ENCODE results near the gene VWA2.

Gene VWA2

DNA sequence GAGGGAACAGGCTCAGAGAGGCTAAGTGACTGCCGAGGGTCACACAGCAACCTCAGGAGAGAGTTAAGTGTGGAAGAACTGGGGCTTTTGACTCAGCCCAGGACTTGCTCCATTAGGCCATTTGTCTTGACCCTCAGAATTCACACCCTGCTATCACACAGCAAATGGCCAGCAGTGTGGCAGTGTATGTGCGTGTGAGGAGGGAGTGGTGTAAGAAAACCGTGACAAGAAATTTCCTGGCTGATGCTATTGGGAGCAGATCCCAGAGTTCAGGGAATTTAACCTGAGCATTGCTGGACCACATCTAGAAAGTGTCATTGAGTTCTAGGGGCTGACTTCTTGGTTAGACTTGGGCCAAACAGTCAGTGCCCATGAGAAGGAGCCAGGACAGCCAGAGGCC, 18.4 kb downstream of the VWA2 start:
- Mint-ChIP-seq H3K4me3 (no peak overlapping the region), H3K27ac (no peak overlapping the region), H3K9me3 (peaks cover 5% of the 10 kb centered on the region), H3K36me3 (ENCODE audit: low read depth) (peaks cover 2% of the 10 kb centered on the region), H3K27me3 (ENCODE audit: low read depth) (peaks cover 9% of the 10 kb centered on the region), H3K4me1 (ENCODE audit: low read depth) (peaks cover 2% of the 10 kb centered on the region)

DNA sequence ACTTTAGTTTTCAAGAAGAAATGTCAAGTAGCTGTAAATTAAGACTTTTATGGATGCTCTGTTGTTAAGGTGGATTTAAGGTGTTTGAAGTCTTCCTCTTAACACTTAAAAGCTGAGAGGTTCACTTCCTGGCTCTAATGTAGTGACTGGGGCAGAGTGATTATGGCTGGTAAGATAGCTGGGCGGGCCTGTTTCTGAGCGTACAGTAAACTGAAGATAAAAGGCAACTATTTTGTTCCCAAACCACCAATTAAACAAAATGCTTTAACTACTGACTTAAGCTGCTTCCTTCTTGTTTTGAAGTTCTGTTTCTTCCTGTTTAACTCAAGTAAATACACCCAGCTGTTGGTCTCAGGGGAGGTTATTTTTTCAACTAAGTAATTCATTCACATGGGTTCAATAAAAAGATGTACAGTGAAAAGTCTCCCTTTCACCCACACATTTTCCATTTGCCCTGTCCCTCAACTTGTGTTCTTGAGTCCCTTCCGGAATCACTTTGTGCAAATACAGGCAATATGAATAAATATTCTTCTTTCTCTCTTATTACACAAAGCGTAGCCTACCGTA, 19.3 kb downstream of the VWA2 start:
- Mint-ChIP-seq H3K9me3 (peaks cover 3% of the 10 kb centered on the region), H3K36me3 (ENCODE audit: low read depth) (peaks cover 1% of the 10 kb centered on the region), H3K4me3 (no peak overlapping the region), H3K27me3 (ENCODE audit: low read depth) (peaks cover 9% of the 10 kb centered on the region), H3K27ac (no peak overlapping the region), H3K4me1 (ENCODE audit: low read depth) (peaks cover 2% of the 10 kb centered on the region)

DNA sequence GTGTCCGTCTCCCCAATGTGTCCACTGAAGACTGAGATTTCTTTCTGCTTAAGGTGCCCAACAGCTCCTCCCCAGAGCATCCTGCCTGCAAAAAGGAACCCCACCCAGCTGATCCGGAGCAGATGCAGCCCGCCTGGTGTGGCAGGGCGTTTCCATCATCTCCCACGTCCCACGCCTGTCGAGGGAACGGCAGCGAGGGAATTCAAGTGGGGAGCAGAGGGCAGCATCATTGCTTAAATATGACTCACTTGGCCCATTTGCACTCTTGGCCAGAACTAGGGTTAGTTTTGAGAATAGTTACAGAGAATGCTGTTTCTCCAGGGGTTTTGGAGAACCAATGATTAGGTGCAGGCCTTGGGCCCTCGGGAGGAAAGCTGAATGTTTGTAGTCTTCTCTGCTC, 20.8 kb downstream of the VWA2 start:
- Mint-ChIP-seq H3K4me3 (no peak overlapping the region), H3K36me3 (ENCODE audit: low read depth) (no peaks in the 10 kb centered on the region), H3K4me1 (ENCODE audit: low read depth) (peaks cover 2% of the 10 kb centered on the region), H3K9me3 (no peaks in the 10 kb centered on the region), H3K27me3 (ENCODE audit: low read depth) (peaks cover 9% of the 10 kb centered on the region), H3K27ac (no peak overlapping the region)

DNA sequence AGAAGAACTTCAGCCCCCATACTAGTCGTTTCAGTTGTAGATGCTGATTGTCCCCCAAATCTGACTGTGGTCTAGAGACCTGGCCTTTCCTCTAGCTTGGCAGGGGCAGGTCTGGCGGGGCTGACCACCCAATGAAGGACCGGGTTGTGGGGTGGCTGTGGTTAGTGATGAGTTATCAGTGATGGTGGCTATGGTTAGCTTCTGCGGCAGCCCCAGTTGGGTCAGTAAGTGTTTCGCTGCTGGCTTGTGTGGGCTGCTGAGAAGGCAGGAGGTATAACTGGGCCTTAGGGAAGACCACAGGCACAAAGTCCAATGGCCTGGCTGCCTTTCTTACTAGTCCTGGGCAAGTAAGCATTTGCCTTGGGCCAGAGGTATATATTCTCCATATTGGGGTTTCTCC, 21.3 kb downstream of the VWA2 start:
- Mint-ChIP-seq H3K4me3 (no peak overlapping the region), H3K27ac (no peak overlapping the region), H3K4me1 (ENCODE audit: low read depth) (peaks cover 2% of the 10 kb centered on the region), H3K9me3 (no peaks in the 10 kb centered on the region), H3K27me3 (ENCODE audit: low read depth) (peaks cover 9% of the 10 kb centered on the region), H3K36me3 (ENCODE audit: low read depth) (no peaks in the 10 kb centered on the region)

DNA sequence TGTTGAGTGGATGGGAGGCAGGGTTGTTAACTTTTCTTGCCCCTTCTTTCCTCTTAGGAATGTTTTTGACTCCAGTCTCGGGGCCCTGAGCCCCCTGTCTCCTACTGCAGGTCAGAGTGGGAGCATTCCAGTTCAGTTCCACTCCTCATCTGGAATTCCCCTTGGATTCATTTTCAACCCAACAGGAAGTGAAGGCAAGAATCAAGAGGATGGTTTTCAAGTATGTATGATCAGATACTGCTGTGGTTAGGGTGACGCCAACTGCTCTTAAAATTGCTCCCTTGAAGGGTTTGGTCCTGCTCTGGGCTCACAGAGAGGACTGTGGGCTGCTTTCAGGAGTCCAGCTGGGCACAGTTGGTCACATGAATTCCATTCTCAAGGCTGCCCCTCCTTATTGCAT, 22.0 kb downstream of the VWA2 start:
- Mint-ChIP-seq H3K27me3 (ENCODE audit: low read depth) (peaks cover 9% of the 10 kb centered on the region), H3K4me1 (ENCODE audit: low read depth) (peaks cover 2% of the 10 kb centered on the region), H3K36me3 (ENCODE audit: low read depth) (no peaks in the 10 kb centered on the region), H3K9me3 (no peaks in the 10 kb centered on the region), H3K27ac (no peak overlapping the region), H3K4me3 (no peak overlapping the region)

DNA sequence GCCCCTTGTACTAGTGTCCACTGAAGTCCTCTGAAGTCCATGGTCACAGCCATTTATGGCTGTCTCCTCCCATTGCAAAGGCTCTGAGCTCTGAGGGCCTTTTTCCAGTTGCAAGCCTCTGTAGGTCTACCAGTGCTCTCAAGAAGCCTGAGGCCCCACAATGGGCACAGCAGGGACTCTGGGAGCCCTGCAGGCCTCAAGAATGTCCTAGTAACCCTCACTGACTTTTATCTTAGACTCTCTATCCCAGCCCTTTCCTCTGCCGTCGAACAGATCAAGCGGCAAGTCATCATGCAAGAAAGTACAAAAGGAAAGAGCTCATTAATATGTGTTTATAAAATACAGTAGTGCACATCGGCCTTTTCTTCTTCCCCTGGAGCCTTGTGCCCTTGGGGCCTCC, 23.4 kb downstream of the VWA2 start:
- Mint-ChIP-seq H3K36me3 (ENCODE audit: low read depth) (no peaks in the 10 kb centered on the region), H3K9me3 (no peaks in the 10 kb centered on the region), H3K4me1 (ENCODE audit: low read depth) (peaks cover 2% of the 10 kb centered on the region), H3K27ac (no peak overlapping the region), H3K4me3 (no peak overlapping the region), H3K27me3 (ENCODE audit: low read depth) (peaks cover 9% of the 10 kb centered on the region)

DNA sequence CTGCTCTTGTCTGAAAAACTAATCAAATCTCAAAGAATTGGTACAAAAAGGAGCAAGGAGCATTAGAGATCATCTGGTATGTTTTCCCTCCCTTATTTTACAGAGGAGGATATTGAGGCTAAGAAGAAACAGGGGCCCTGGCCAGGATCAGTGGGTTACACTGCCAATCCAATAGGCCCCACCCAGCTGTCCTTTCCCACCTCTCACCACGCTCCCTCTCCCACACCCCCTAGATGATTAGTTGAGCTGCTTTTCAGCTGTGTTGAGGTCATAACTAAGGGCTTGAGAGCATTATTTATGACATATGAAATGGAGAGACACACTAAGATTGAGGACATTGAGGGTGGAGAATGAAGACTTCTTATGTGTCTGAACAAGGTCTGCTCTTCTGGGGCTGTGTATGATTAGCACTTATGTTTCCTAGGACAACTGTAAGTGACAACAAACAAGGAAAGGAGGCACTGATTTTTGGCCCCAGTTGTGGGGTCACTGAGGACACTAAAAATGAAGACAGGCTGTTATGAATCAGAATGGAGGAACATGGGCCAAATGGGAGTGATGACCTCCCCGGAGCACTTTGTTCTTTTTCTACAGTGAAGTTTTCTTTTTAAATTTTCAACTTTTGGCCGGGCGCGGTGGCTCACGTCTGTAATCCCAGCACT, 26.5 kb downstream of the VWA2 start:
- H3K4me3 Mint-ChIP-seq: no peak overlapping the region
- H3K27ac Mint-ChIP-seq: no peak overlapping the region
- H3K9me3 Mint-ChIP-seq: no peaks in the 10 kb centered on the region
- peaks cover 2% of the 10 kb centered on the region for H3K4me1 Mint-ChIP-seq (ENCODE audit: low read depth)
- H3K36me3 Mint-ChIP-seq (ENCODE audit: low read depth): no peaks in the 10 kb centered on the region
- H3K27me3 Mint-ChIP-seq (ENCODE audit: low read depth): no peaks in the 10 kb centered on the region

DNA sequence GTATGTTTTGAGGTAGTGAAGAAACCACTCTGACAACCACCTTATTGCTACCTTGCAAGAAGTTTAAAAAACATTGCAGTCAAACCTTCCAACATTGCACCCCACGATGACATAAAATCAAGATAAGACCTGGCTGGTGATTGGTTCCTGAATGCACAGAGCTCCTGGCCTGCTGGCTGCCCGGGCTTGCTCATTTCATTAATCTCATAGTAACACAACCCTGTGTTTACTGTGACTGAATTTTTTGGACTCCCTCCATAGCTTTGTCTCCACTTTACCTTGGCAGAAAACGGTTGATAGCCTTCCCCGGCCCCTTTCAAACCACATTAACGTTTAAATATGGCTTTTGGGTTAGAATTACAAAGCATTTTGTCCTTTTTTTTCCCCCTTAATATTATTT, 27.5 kb downstream of the VWA2 start:
- Mint-ChIP-seq H3K27me3 (ENCODE audit: low read depth) (no peaks in the 10 kb centered on the region), H3K9me3 (no peaks in the 10 kb centered on the region), H3K36me3 (ENCODE audit: low read depth) (no peaks in the 10 kb centered on the region), H3K4me1 (ENCODE audit: low read depth) (no peaks in the 10 kb centered on the region), H3K27ac (no peak overlapping the region), H3K4me3 (no peak overlapping the region)

DNA sequence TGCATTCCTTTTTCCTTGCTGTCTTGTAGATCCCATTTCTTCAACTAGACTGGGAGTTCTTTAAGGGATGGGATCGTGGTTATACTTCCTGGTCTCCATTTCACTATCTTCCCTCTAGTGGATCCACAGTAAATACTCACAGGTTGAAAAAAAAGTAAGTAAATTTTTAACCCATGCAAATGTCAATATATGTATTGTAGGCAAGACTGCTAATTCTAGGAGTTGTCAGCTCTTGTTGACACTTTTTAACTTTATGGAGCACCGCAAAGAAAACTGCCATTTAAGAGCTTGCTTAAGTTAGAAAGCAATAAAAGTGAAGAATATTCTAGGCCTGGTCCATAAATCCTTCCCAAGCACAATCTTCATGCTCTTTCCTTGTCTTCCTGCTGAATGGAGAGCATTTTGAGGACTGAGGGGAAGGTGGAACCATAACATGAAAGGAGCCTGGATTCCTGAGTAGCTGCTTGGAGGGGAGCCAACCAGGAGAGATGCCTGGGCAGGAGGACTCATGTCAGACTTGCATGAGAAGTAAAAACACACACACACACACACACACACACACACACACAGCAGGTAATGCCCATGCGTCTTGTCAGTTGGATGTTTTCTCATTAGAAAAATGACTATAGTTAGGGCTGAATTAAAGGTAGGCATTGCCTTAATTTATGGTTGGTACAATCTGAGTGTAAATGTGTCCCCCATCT, 32.2 kb downstream of the VWA2 start:
- H3K4me1 Mint-ChIP-seq (ENCODE audit: low read depth): no peaks in the 10 kb centered on the region

DNA sequence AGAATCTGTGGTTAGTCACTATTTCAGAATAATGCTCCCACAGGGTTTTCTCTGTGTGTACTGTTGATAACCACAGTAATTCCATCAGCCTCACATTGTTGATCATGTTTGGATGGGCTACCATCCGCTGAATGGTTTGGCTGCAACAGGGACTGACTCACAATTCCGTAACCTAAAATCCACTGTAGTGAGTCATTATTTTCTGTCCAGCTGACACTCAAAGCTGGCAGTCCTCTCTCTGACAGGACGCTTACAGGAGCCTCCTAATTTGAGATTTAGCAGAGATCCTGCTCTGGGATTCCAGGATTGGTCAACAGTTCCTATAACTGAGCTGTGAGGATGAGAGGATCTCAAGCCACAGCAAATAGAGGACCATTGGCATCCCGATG, 32.7 kb downstream of the VWA2 start:
- no peak overlapping the region for H3K27ac Mint-ChIP-seq
- no peak overlapping the region for H3K4me3 Mint-ChIP-seq
- peaks cover 6% of the 10 kb centered on the region for H3K27me3 Mint-ChIP-seq (ENCODE audit: low read depth)
- no peaks in the 10 kb centered on the region for H3K36me3 Mint-ChIP-seq (ENCODE audit: low read depth)
- H3K4me1 Mint-ChIP-seq (ENCODE audit: low read depth): no peaks in the 10 kb centered on the region
- H3K9me3 Mint-ChIP-seq: no peaks in the 10 kb centered on the region

More for the DNA sequence above, 32.2 kb downstream of the VWA2 start:
- H3K27me3 Mint-ChIP-seq (ENCODE audit: low read depth): peaks cover 6% of the 10 kb centered on the region
- no peaks in the 10 kb centered on the region for H3K36me3 Mint-ChIP-seq (ENCODE audit: low read depth)
- H3K4me3 Mint-ChIP-seq: no peak overlapping the region
- H3K9me3 Mint-ChIP-seq: no peaks in the 10 kb centered on the region
- no peak overlapping the region for H3K27ac Mint-ChIP-seq

DNA sequence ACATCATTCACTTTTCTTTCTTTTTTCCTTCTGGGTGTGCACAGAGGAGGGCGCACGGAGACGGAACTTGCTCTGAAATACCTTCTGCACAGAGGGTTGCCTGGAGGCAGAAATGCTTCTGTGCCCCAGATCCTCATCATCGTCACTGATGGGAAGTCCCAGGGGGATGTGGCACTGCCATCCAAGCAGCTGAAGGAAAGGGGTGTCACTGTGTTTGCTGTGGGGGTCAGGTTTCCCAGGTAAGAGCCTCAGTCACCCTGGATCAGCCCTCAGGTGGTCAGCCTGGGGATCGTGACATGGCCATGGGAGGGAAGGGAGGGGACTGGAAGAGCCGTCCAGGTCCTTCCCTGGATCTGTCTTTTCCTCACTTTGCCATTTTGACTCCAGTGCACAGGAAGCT, 33.6 kb downstream of the VWA2 start:
- Mint-ChIP-seq H3K27me3 (ENCODE audit: low read depth) (peaks cover 6% of the 10 kb centered on the region), H3K36me3 (ENCODE audit: low read depth) (no peaks in the 10 kb centered on the region), H3K27ac (no peak overlapping the region), H3K9me3 (no peaks in the 10 kb centered on the region), H3K4me1 (ENCODE audit: low read depth) (no peaks in the 10 kb centered on the region), H3K4me3 (no peak overlapping the region)

DNA sequence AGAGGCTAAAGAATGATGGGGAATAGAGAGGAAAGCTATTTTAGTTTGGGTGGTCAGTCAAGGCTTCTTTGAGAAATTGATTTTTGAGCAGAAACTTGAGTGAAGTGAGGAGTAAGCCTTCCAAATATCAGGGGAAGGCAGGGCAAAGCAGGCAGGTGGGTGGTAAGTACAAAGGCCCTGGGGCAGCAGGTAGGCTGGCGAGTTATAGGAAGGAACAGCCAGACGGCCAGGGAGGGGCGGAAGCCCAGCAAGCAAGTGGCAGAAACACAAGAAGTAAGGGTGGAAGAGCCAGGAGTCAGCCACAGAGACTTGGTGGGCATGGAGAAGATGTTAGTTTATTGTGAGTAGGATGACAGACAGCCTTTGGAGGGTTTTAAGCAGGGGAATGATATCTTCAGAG, 34.9 kb downstream of the VWA2 start:
- no peaks in the 10 kb centered on the region for H3K9me3 Mint-ChIP-seq
- peaks cover 6% of the 10 kb centered on the region for H3K27me3 Mint-ChIP-seq (ENCODE audit: low read depth)
- no peaks in the 10 kb centered on the region for H3K36me3 Mint-ChIP-seq (ENCODE audit: low read depth)
- H3K27ac Mint-ChIP-seq: no peak overlapping the region
- no peaks in the 10 kb centered on the region for H3K4me1 Mint-ChIP-seq (ENCODE audit: low read depth)
- no peak overlapping the region for H3K4me3 Mint-ChIP-seq

DNA sequence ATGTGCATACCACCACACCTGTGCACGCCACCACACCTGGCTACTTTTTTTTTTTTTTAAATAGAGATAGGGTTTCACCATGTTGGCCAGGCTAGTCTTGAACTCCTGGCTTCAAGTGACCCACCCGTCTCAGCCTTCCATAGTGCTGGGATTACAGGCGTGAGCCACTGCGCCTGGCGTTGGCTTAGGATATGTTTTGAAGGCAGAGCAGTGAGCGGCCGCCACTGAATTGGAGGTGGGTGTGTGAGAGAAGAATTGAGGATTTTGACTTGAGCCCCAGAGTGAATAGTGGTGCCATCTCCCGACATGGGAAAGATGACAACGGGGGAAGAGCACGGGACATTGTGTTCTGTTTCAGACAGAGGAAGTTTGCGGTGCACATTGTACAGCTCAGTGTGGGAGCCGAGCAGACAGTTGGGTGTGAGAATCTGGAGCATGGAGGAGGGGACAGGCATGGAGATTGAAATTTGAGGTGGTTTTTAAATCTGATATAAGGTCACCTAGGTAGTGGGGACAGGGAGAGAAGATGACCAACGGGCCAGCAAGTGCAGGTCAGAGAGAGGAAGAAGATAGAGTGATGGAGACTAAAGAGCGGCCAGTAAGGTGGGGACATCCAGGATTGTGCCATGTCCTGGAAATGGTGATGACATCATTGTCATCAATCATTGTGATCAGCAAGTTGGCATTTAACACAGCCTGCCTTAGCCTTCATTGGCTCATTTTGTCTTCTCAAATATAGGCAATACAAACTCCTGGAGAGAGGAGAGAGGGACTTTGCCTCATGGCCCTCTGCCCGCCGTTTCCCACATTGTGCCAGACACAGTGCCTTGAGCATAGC, 35.8 kb downstream of the VWA2 start:
- Mint-ChIP-seq H3K27me3 (ENCODE audit: low read depth) (peaks cover 6% of the 10 kb centered on the region), H3K27ac (no peak overlapping the region), H3K36me3 (ENCODE audit: low read depth) (no peaks in the 10 kb centered on the region), H3K4me3 (no peak overlapping the region), H3K9me3 (no peaks in the 10 kb centered on the region), H3K4me1 (ENCODE audit: low read depth) (no peaks in the 10 kb centered on the region)

DNA sequence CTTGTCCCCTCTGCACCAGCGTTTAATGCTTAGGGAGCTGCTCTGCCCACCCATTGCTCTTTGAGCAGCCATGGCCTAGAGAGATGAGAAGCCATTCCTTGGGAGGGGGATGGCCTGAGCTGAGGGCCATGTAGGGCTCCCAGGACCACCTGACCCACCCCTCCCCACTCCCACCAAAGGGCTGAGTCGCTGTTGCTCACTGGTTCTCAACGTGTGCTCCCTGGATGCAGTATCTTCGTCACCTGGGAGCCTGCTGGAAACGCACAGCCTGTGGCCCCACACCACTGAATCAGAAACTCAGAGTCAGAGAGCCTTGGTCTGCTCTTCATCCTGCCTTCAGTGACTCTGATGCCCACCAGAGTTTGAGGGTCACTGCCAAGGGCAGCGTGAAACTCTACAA, 37.0 kb downstream of the VWA2 start:
- Mint-ChIP-seq H3K9me3 (no peaks in the 10 kb centered on the region), H3K4me3 (no peak overlapping the region), H3K27me3 (ENCODE audit: low read depth) (peaks cover 6% of the 10 kb centered on the region), H3K27ac (no peak overlapping the region), H3K36me3 (ENCODE audit: low read depth) (no peaks in the 10 kb centered on the region), H3K4me1 (ENCODE audit: low read depth) (no peaks in the 10 kb centered on the region)

DNA sequence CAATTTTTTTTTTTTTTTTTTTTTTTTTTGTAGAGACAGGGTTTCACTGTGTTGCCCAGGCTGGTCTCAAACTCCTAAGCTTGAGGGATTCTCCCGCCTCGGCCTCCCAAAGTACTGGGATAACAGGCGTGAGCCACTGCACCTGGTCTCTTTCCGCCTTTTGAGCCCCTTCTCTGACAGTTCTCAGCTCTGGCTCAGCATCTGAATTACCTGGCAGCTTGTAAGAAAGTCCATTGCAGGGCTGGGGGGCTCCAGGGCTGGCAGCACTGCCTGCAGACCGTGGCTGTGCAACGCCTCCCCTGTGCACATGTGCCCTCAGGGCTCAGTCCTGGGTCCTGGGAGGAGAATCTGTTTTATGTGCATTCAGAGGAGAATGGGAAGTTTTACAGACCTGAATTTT, 37.6 kb downstream of the VWA2 start:
- H3K9me3 Mint-ChIP-seq: no peaks in the 10 kb centered on the region
- no peaks in the 10 kb centered on the region for H3K4me1 Mint-ChIP-seq (ENCODE audit: low read depth)
- H3K27me3 Mint-ChIP-seq (ENCODE audit: low read depth): peaks cover 6% of the 10 kb centered on the region
- H3K27ac Mint-ChIP-seq: no peak overlapping the region
- no peak overlapping the region for H3K4me3 Mint-ChIP-seq
- H3K36me3 Mint-ChIP-seq (ENCODE audit: low read depth): no peaks in the 10 kb centered on the region
